Stimulated activated CD8-positive, alpha-beta memory T cell treated with anti-CD3 and anti-CD28 coated beads, Interleukin-4, amount 100 ng/mL, for 24 hours (primary cell): ENCODE measurements around the gene SP140.
"Not testable (repeated sequence)": the region's sequence is repeated elsewhere in the genome, so short reads cannot be mapped to it uniquely, and the experiment has no call there.

Experiments
- DNase-seq: peaks from one replicate; pipeline ENCODE4 v3.0.0-alpha.2; 2020; ENCODE audit warnings: low read depth

SP140 gene

GRCh38 chr2:230226051-230226551 is 565 bp downstream of the SP140 start:
- no peak for DNase-seq

DNA sequence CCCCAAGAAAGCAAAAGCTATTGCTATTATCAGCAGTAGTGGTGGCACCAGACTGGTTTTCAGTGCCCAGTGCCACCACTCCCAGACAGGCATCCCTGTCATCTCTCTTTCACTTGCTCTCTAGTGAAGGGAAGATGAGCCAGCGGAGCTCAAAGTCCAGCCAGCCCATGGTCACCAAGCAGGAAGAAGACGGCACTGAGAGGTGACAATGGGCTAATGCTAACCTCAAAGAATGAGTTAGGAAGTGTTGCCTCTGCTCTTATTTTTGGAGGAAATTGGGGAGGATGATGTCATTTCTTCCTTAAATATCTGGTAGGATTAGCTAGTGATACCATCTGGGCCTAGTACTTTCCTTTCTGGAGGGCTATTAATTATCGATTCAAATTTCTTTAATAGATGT is 1.7 kb downstream of the SP140 start:
- no peak for DNase-seq

DNA sequence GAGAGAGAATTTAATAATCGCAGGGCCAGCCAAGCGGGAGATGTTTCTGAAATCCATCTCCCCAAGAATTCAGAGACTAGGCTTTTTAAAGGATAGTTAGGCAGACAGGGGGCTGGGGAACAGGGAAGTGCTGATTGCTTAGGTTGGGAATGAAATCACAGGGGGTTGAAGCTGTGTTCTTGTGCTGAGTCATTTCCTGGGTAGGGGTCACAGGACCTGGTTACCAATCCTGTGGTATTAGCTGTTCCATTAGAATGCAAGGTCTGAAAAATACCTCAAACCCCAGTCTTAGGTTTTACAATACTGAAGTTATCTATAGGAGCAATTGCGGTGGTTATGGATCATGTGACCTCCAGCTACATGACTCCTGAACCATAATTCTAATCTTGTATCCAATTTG is 4.6 kb downstream of the SP140 start:
- no peak for DNase-seq

DNA sequence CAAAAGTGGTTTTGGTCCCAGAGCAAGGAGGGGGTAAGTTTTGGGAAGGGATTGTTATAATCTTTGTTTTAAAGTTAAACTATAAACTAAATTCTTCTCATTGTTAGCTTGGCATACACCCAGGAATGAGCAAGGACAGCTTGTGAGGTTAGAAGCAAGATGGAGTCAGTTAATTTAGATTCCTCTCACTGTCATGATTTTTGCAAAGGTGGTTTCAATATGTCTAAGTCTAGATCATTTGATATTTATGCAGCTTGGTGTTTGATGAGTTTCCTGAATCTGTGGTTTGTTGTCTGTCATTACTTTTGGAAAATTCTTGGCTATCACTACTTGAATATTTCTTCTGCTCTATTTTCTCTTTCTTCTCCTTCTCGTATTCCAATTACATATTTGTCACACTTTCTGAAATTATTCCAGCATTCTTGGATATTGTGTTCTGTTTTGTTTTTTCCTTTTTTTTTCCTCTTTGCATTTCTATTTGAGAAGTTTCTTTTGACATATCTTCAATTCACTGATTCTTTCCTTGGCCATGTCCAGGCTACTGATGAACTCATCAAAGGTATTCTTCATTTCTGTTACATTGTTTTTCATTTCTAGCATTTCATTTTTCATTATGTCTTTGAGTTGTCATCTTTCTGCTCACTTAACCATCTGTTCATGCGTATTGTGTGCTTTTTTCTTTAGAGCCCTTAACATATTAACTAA is 5.1 kb downstream of the SP140 start:
- DNase-seq = no peak

- no peak for DNase-seq
These were observed 5.7 kb downstream of the SP140 start for GRCh38 chr2:230231251-230231650.

DNA sequence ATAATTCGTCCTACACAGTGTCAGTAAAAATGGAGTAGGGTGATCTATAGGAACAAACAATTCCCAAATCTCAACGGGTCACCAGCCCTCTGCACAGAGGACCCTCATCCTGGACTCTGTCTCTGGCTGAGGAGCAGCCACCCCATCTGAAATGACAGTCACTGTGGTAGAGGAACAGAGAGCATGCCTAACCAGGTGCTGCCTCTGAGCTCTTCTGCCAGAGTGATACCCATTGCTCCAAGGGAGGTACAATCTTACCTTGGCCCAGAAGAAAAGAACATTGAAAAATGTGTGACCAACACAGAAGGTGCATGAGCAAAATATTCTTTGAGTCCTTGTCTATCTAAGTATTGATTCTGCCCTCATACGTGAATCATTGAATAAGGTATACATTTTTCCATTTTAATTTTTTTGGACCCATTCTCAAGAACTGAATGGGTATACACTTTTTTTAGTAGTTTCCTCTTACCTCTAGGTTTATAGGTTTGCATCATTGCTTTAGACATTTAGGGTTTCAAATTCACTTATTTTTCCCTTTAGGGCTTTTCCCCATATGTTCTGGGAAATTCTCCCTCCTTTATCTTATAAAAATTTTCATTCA is 8.7 kb downstream of the SP140 start:
- DNase-seq = no peak

DNA sequence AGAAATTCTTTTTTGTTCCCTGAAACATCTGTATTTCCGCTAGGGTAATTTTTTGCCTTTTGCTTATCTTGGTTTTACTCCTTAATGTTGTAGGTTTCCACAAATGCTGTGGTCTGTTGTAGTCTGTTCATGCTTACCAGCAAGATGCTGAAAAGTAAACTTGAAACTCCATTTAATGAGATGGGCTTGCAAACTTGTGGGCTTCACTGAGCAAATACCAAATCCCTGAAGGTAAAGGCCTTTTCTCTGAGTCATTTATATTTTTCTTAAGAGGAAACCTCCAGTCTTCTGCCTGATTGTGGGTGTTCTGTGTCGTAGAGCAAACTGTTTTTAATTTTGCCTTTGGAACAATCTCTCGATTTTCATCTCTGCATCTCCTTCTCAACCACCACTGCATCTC is 9.3 kb downstream of the SP140 start:
- no peak for DNase-seq

- no peak for DNase-seq
These were observed 18.7 kb downstream of the SP140 start for GRCh38 chr2:230244211-230244610.

DNA sequence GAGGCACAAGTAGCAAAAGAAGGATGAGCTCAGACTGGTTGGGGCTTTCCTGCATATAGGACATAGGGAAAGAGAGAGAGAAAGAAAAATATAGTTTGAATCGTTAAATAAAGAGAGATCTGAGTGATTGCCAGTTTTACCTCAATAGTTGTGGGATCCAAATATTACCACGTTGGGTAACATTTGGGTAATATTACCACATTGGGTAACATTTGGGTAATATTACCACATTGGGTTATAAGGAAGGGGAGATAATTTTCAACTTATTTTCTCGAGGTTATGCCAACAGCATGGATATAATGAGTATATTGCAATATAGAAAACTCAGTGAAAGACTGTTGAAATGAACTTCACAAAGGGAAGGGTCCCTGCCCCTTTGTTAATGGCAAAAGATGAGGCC is 20.7 kb downstream of the SP140 start:
- DNase-seq = no peak

DNA sequence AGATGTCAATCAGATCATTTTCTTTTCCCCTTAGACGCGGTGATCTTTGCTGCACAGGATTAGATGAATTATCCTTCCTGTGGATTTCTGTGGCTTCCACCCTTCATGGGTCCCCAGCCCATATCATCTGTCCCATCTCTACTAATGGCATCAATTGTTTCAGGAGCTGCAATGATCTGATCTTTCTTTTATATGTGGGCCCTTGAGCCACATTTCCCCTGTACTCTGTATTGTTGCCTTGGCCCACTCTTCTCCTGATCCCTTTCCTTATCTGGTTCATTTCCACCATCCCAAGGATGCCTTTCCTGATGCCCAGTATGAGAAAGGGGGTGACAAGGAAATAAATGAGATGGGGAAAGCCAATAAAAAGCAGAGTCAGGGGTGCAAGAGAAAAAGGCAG is 24.7 kb downstream of the SP140 start:
- no peak for DNase-seq

- DNase-seq = no peak
These were observed 28.8 kb downstream of the SP140 start for GRCh38 chr2:230254152-230254881.

- DNase-seq = no peak
These were observed 31.3 kb downstream of the SP140 start for GRCh38 chr2:230256733-230257332.

- DNase-seq = no peak
These were observed 32.9 kb downstream of the SP140 start for GRCh38 chr2:230258483-230258882.

- DNase-seq = no peak
These were observed 36.7 kb downstream of the SP140 start for GRCh38 chr2:230262246-230262645.

DNA sequence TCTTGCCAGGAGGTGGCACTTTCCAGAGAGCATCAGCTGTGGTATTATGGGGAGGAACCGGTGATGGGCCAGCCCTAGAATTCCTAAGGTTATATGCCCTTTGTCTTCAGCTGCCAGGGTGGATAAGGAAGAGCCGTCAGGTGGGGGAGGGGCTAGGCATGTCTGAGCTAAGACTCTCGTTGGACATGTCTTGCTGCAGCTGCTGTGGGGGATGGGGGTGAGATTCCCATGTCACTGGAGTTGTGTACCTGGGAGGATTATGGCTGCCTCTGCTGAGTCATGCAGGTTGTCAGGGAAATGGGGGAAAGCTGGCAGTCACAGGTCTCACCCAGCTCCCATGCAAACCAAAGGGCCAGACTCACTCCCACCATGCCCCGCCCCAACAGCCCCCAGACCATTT is 39.4 kb downstream of the SP140 start:
- DNase-seq = not testable (repeated sequence)

DNA sequence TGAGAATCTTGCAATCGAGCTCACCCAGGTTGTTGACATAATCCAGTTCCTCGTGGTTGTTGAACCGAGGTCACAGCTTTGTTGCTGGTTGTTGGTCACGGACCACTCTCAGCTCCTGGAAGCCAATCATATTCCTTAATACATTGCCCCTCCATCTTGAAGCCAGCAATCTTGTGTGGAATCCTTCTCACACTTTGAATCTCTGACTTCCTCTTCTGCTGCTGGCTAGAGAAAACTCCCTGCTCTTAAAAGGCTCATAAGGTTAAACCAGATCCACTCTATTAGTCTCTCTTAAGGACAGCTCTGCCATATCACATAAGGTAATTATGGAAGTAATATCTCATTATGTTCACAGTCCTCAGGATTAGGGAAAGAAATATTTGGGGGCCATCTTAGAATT is 41.1 kb downstream of the SP140 start:
- no peak for DNase-seq

GRCh38 chr2:230267059-230267458 is 41.5 kb downstream of the SP140 start:
- no peak for DNase-seq

GRCh38 chr2:230267556-230267955 is 42.0 kb downstream of the SP140 start:
- DNase-seq = no peak

DNA sequence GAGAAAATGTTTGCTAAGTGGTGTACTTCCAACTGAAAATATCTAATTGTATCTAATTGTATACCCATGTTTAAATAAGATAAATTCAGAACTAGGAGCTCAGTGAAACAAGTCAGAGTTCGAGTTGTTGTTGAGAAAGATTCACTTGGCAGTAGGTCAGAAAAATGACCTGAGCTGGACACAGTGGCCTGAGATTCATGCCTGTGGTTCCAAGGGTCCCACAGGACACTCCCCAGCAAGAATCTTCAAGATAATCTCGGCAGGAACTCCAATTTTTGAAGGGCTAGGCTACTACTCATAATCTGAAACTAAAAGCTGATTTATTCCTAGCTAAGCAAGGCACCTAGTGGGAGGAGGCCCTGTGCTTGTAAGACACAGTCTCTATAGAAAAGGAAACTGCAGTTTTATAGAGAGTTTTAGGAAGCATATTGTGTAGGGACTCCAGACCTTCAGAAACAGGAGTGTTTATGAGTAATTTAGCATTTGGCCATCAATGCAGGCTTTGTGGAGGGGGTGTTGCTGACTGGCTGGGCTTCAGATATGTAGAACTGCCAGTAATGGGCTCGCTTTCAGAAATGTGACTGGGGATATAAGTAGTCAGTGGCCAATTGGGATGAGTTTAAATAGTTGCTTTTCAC is 43.2 kb downstream of the SP140 start:
- no peak for DNase-seq

DNA sequence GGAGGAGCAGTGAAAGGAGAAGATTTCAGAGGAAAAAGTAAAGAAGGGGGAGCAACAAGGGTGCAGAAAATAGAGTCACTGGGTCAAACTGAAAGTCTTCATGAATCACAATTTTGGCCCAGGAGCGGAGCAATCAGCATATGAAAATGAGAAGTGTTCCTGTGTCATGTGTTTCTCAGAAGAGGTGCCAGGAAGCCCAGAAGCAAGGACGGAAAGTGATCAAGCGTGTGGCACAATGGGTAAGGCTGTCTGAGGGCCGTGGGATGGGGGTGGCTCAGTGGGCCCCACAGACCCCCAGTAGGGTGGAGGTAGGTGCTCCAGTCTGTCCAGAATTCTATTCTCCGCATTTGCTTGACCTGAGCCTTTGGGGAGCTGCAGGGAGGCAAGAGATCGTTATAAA is 44.2 kb downstream of the SP140 start:
- DNase-seq = no peak

GRCh38 chr2:230282936-230283335 is 57.4 kb downstream of the SP140 start:
- DNase-seq = no peak

GRCh38 chr2:230286048-230286447 is 60.5 kb downstream of the SP140 start:
- DNase-seq = no peak
